ENCODE measurements around the gene CPEB3. TPM values are rescaled to one million over a fixed set of nuclear protein-coding genes. Genes with fewer than 3 reads are reported as not detected.

CPEB3 gene
- total and polyA plus RNA-seq, 9 of the 15 experiments (the other 6 are each of a cell fraction or from before 2014, with no cell fraction given) = 0.15 to 1.2 (median 0.51) TPM

GRCh38 chr10:92313750-92314149 is 22.9 kb upstream of the CPEB3 start:
- 90% methylated on average over 2 of the region's 3 CpGs for WGBS (ENCODE audit: insufficient coverage, low coverage, missing lambda C conversion rate)
- H3K27ac ChIP-seq (ENCODE audit: extremely low read depth, low read depth, low read length) = no peak overlapping the region
- no peak overlapping the region for H2AFZ ChIP-seq (ENCODE audit: low read depth, low read length)
- H3K4me1 ChIP-seq (replicated peaks in 1 of 2; ENCODE audit: control insufficient read depth in 2 of 2, insufficient read depth in 2 of 2, low read length in 2 of 2) = no peaks in the 10 kb centered on the region
- BruUV-seq (replicated peaks) = no TSS peak
- DNase-seq (ENCODE audit: extremely low read depth in 1 of 4, low spot score in 3 of 4) (no peak), FAIRE-seq (no peak), ATAC-seq (no peak)
- no peaks in the 10 kb centered on the region for H3K9me1 ChIP-seq (ENCODE audit: control insufficient read depth, insufficient read depth, low read length)
- no peak overlapping the region for H3K4me3 ChIP-seq
- CTCF ChIA-PET (ENCODE audit: low intra/inter-chr PET ratio) = no interaction called here
- H3K4me2 ChIP-seq (ENCODE audit: insufficient read depth, low read length) = no peak overlapping the region
- peaks cover 18% of the 10 kb centered on the region; the same call in 2 of the 3 replicates for H3K36me3 ChIP-seq (ENCODE audit: control insufficient read depth, insufficient read depth, low read length)
- H4K20me1 ChIP-seq (replicated peaks; ENCODE audit: control insufficient read depth, insufficient read depth, low read length) = no peaks in the 10 kb centered on the region
- TF ChIP-seq HDAC2 (IDR thresholded peaks at IDR 0.05) (no peak), PHB (CRISPR knock-in tag; IDR thresholded peaks at IDR 0.05) (no peak), TEAD2 (tag; IDR thresholded peaks at IDR 0.05) (no peak), C11orf30 (IDR thresholded peaks at IDR 0.05; ENCODE audit: low read depth) (no peak), HSF4 (CRISPR knock-in tag; IDR thresholded peaks at IDR 0.05; ENCODE audit: borderline replicate concordance) (no peak), ZBTB11 (CRISPR knock-in tag; IDR thresholded peaks at IDR 0.05) (no peak), FOSL1 (tag; conservative IDR thresholded peaks at IDR 0.05) (no peak)
- peaks cover 14% of the 10 kb centered on the region; the same call in 1 of the 3 replicates for H3K79me2 ChIP-seq (ENCODE audit: control insufficient read depth, insufficient read depth, low read length)
- no peaks in the 10 kb centered on the region for H3K9me3 ChIP-seq (replicated peaks; ENCODE audit: control insufficient read depth, insufficient read depth, low read depth, low read length)
- intact Hi-C loops (cut with micrococcal nuclease) = no loop called here
- POLR2A ChIA-PET = interaction anchor here (0.6 to 0.7 kb wide), 3 partner anchors 11 to 83 kb away, joined by 3 to 4 read pairs (median 3); no protein-coding TSS in a partner anchor
- in situ Hi-C loops (cut with MboI) = no loop called here
- H3K9ac ChIP-seq (ENCODE audit: insufficient read depth in 1 of 2, low read depth in 2 of 2, low read length in 2 of 2) = no peak overlapping the region
- H3K27me3 ChIP-seq (ENCODE audit: control insufficient read depth in 2 of 2, insufficient read depth in 2 of 2, low read length in 2 of 2) = no peaks in the 10 kb centered on the region

Measured in K562 (cell line).